Thyroid gland (tissue), 4 donors: ENCODE results near the gene ZNF282.
"Not testable (repeated sequence)": the region's sequence is repeated elsewhere in the genome, so short reads cannot be mapped to it uniquely, and the experiment has no call there.

ENCODE experiments used
- CTCF ChIP-seq, 6 experiments: fragments of 200-600 bp in 3 of 6; fragments of 450-650 bp in 3 of 6; sonication (generic) in 3 of 6; IDR thresholded peaks; one replicate each; pipeline ENCODE4 v1.5.1; 2016 to 2019; ENCODE audit warnings: antibody characterized with exemption in 6 of 6, mild to moderate bottlenecking in 2 of 6, inconsistent platforms in 1 of 6, moderate library complexity in 1 of 6
- POLR2A ChIP-seq, 2 donors: fragments of 450-650 bp; IDR thresholded peaks; one replicate each; pipeline ENCODE4 v1.6.1; 2017; ENCODE audit warnings: antibody characterized with exemption in 2 of 2, mild to moderate bottlenecking in 2 of 2, moderate library complexity in 1 of 2

- not testable (repeated sequence) for TF ChIP-seq CTCF, POLR2A (IDR thresholded peaks at IDR 0.05)
These were observed 56.2 kb downstream of the ZNF282 start for GRCh38 chr7:149251518-149251917.
